Sigmoid colon (tissue), 4 donors: Measurements from ENCODE around the gene WNT3A.

Experiments
- EP300 ChIP-seq, 4 donors: sonication (generic); formaldehyde crosslinking; IDR thresholded peaks; one replicate each; pipeline ENCODE4 v1.6.1; 2017; ENCODE audit warnings: antibody characterized with exemption in 4 of 4
- POLR2A ChIP-seq, 2 donors: fragments of 450-650 bp; IDR thresholded peaks; one replicate each; pipeline ENCODE4 v1.6.1; 2016; ENCODE audit warnings: antibody characterized with exemption in 2 of 2, mild to moderate bottlenecking in 2 of 2, moderate library complexity in 2 of 2
- POLR2AphosphoS5 ChIP-seq, 4 donors: sonication (generic); formaldehyde crosslinking; IDR thresholded peaks; one replicate each; pipeline ENCODE4 v1.6.1; 2017; ENCODE audit warnings: antibody characterized with exemption in 4 of 4
- TF ChIP-seq, protein P1 (sequence below), 4 experiments: fragments of 450-650 bp in 3 of 4; fragments of 200-600 bp in 1 of 4; IDR thresholded peaks; one replicate each; pipeline ENCODE4 v1.5.1; 2016 to 2019; ENCODE audit warnings: antibody characterized with exemption in 4 of 4, mild to moderate bottlenecking in 3 of 4, moderate library complexity in 2 of 4

DNA sequence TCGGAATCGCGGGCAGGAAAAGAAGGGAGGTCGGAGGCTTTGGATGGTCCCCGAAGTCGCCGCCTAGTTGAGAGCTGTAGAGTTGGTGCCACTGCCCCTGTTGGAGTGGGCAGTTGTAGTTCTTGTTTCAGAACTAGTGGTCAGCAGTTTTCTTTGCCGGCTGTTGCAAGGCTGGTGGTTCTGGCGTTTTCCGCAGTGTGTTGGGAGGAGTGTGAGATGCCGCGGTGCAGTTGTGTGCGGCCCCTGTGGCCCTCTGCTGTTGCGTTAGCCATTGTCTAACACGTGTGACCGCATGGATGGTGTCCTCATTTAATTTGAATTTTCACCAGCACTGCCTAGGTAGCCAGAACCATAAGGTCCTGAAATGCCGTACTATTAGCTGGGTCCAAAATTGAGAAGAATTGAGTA is 77.1 kb downstream of the WNT3A start:
- TF ChIP-seq, protein P1, sequence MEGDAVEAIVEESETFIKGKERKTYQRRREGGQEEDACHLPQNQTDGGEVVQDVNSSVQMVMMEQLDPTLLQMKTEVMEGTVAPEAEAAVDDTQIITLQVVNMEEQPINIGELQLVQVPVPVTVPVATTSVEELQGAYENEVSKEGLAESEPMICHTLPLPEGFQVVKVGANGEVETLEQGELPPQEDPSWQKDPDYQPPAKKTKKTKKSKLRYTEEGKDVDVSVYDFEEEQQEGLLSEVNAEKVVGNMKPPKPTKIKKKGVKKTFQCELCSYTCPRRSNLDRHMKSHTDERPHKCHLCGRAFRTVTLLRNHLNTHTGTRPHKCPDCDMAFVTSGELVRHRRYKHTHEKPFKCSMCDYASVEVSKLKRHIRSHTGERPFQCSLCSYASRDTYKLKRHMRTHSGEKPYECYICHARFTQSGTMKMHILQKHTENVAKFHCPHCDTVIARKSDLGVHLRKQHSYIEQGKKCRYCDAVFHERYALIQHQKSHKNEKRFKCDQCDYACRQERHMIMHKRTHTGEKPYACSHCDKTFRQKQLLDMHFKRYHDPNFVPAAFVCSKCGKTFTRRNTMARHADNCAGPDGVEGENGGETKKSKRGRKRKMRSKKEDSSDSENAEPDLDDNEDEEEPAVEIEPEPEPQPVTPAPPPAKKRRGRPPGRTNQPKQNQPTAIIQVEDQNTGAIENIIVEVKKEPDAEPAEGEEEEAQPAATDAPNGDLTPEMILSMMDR (IDR thresholded peaks at IDR 0.05): no peak
- TF ChIP-seq POLR2A (IDR thresholded peaks at IDR 0.05) (no peak), EP300 (IDR thresholded peaks at IDR 0.05) (no peak), POLR2AphosphoS5 (IDR thresholded peaks at IDR 0.05) (peak in 1 of 4 donors; percentile 20)
